IMR-90 (cell line): ENCODE measurements around the gene MRGPRD. TPM values are rescaled to one million over a fixed set of nuclear protein-coding genes. Genes with fewer than 3 reads are reported as not detected.

Experiments
- ATAC-seq: fragments of 200-7000 bp; cut with Tn5 transposase; 2 replicates; pipeline ENCODE4 v1.9.1; 2020; ENCODE audit warnings: low read depth, mild to moderate bottlenecking, moderate library complexity
- BruUV-seq: library from RNA; stranded (reverse); fragments of 400-500 nt; replicated peaks from 2 replicates; lab custom pipeline; 2021; lab: Mats Ljungman, UMichigan
- CTCF ChIA-PET: fragments of 300-600 bp; formaldehyde crosslinking; extraction: SDS; loops from one replicate; lab custom pipeline; 2021; ENCODE audit warnings: antibody characterized with exemption; lab: Yijun Ruan, JAX
- POLR2A ChIA-PET: fragments of 300-600 bp; sonication (Branson Sonifier 250); formaldehyde crosslinking; loops from one replicate; lab custom pipeline; 2022; ENCODE audit warnings: antibody characterized with exemption; ENCODE audit not compliant: unreplicated experiment; lab: Charles Lee
- DNase-seq: peaks from one replicate; pipeline ENCODE4 v3.0.0; 2013
- H2AFZ ChIP-seq: replicated peaks from 2 replicates; pipeline ENCODE3; 2013; ENCODE audit warnings: low read length, mild to moderate bottlenecking; ENCODE audit not compliant: poor library complexity
- H2AK5ac ChIP-seq: 2 replicates; pipeline ENCODE4 v1.6.1; 2013; ENCODE audit warnings: low read depth, low read length, inconsistent platforms
- H2AK9ac ChIP-seq: replicated peaks from 2 replicates; pipeline ENCODE3; 2013; ENCODE audit warnings: mild to moderate bottlenecking, low read depth, low read length, moderate library complexity; ENCODE audit not compliant: poor library complexity
- H2BK120ac ChIP-seq: 2 replicates; pipeline ENCODE4 v1.6.1; 2013; ENCODE audit warnings: low read depth, low read length, inconsistent platforms
- H2BK15ac ChIP-seq: 3 replicates; pipeline ENCODE4 v1.6.1; 2013; ENCODE audit warnings: low read depth, low read length, inconsistent platforms
- H2BK20ac ChIP-seq: 2 replicates; pipeline ENCODE4 v1.6.1; 2013; ENCODE audit warnings: low read depth, mild to moderate bottlenecking, inconsistent platforms, low read length, moderate library complexity
- H2BK5ac ChIP-seq: 2 replicates; pipeline ENCODE4 v1.6.1; 2013; ENCODE audit warnings: mild to moderate bottlenecking, low read depth, low read length, inconsistent platforms; ENCODE audit not compliant: poor library complexity, severe bottlenecking
- H3K14ac ChIP-seq: replicated peaks from 2 replicates; pipeline ENCODE4 v1.6.1; 2013; ENCODE audit warnings: low read depth, low read length, inconsistent platforms
- H3K18ac ChIP-seq: 2 replicates; pipeline ENCODE4 v1.6.1; 2013; ENCODE audit warnings: low read depth, low read length, control low read depth
- H3K23ac ChIP-seq: 2 replicates; pipeline ENCODE4 v1.6.1; 2013; ENCODE audit warnings: low read depth, low read length, inconsistent platforms
- H3K27ac ChIP-seq: 2 replicates; pipeline ENCODE4 v1.5.1; 2013; ENCODE audit warnings: mild to moderate bottlenecking, control low read depth, low read length; ENCODE audit not compliant: insufficient read depth
- H3K27me3 ChIP-seq: 2 replicates; pipeline ENCODE4 v1.6.1; 2013; ENCODE audit warnings: low read length; ENCODE audit not compliant: control insufficient read depth, insufficient read depth
- H3K36me3 ChIP-seq: 2 replicates; pipeline ENCODE4 v1.6.1; 2013; ENCODE audit warnings: low read length, mixed read lengths; ENCODE audit not compliant: control insufficient read depth, insufficient read depth
- H3K4ac ChIP-seq: 2 replicates; pipeline ENCODE4 v1.6.1; 2013; ENCODE audit warnings: low read depth, low read length, inconsistent platforms
- H3K4me1 ChIP-seq: 2 replicates; pipeline ENCODE4 v1.6.1; 2013; ENCODE audit warnings: low read length, mixed read lengths; ENCODE audit not compliant: control insufficient read depth, insufficient read depth
- H3K4me2 ChIP-seq: 2 replicates; pipeline ENCODE4 v1.6.1; 2013; ENCODE audit warnings: low read depth, mild to moderate bottlenecking, control low read depth, low read length, moderate library complexity
- H3K4me3 ChIP-seq: 2 replicates; pipeline ENCODE4 v1.5.1; 2013; ENCODE audit warnings: low read depth, mild to moderate bottlenecking, control low read depth, low read length, moderate library complexity; ENCODE audit not compliant: insufficient read depth
- H3K56ac ChIP-seq: 2 replicates; pipeline ENCODE4 v1.6.1; 2013; ENCODE audit warnings: low read length, inconsistent platforms; ENCODE audit not compliant: insufficient read depth; ENCODE audit errors: extremely low read depth
- H3K79me1 ChIP-seq, 2 experiments: 2 replicates each; pipeline ENCODE4 v1.6.1; 2013; ENCODE audit warnings: low read length in 2 of 2, inconsistent platforms in 1 of 2, low read depth in 1 of 2
- H3K9ac ChIP-seq: 2 replicates; pipeline ENCODE4 v1.6.1; 2013; ENCODE audit warnings: low read depth, low read length, control low read depth
- H3K9me1 ChIP-seq: 2 replicates; pipeline ENCODE4 v1.6.1; 2013; ENCODE audit warnings: low read length, inconsistent platforms; ENCODE audit not compliant: insufficient read depth
- H3K9me3 ChIP-seq: 2 replicates; pipeline ENCODE4 v1.6.1; 2013; ENCODE audit warnings: low read length; ENCODE audit not compliant: control insufficient read depth, insufficient read depth
- H4K20me1 ChIP-seq: 2 replicates; pipeline ENCODE4 v1.6.1; 2013; ENCODE audit warnings: low read length, inconsistent platforms; ENCODE audit not compliant: insufficient read depth
- H4K5ac ChIP-seq: 2 replicates; pipeline ENCODE4 v1.6.1; 2013; ENCODE audit warnings: mild to moderate bottlenecking, low read depth, low read length, control low read depth
- H4K8ac ChIP-seq, 2 experiments: 2 replicates each; pipeline ENCODE4 v1.6.1; 2013; ENCODE audit warnings: low read depth in 2 of 2, low read length in 2 of 2, control low read depth in 1 of 2, inconsistent platforms in 1 of 2
- H4K91ac ChIP-seq: 2 replicates; pipeline ENCODE4 v1.6.1; 2013; ENCODE audit warnings: low read depth, low read length, inconsistent platforms; ENCODE audit not compliant: insufficient read depth
- BHLHE40 ChIP-seq: fragments of 150-350 bp; IDR thresholded peaks from 2 replicates; pipeline ENCODE4 v1.6.1; 2016; ENCODE audit warnings: mild to moderate bottlenecking, low read depth, low read length
- CEBPB ChIP-seq: IDR thresholded peaks from 2 replicates; pipeline ENCODE4 v1.6.1; 2012; ENCODE audit warnings: low read depth, low read length, improper control_type of control experiment
- CHD1 ChIP-seq: IDR thresholded peaks from 2 replicates; pipeline ENCODE4 v1.6.1; 2012; ENCODE audit warnings: low read depth, low read length, improper control_type of control experiment
- CTCF ChIP-seq: conservative IDR thresholded peaks from 2 replicates; pipeline ENCODE4 v1.5.1; 2012; ENCODE audit warnings: mild to moderate bottlenecking, low read depth, low read length, improper control_type of control experiment
- ELK1 ChIP-seq: fragments of 150-350 bp; IDR thresholded peaks from 2 replicates; pipeline ENCODE4 v1.6.1; 2016; ENCODE audit warnings: low read depth, mild to moderate bottlenecking, low read length, moderate library complexity, borderline replicate concordance
- FOS ChIP-seq: fragments of 150-350 bp; IDR thresholded peaks from 2 replicates; pipeline ENCODE4 v1.6.1; 2016; ENCODE audit warnings: low read depth, low read length
- MAFK ChIP-seq: IDR thresholded peaks from 2 replicates; pipeline ENCODE4 v1.6.1; 2012; ENCODE audit warnings: low read depth, low read length, improper control_type of control experiment
- MAZ ChIP-seq: IDR thresholded peaks from 2 replicates; pipeline ENCODE4 v1.6.1; 2012; ENCODE audit warnings: low read depth, mild to moderate bottlenecking, low read length, improper control_type of control experiment, moderate library complexity, borderline replicate concordance
- MXI1 ChIP-seq: IDR thresholded peaks from 2 replicates; pipeline ENCODE4 v1.6.1; 2012; ENCODE audit warnings: low read depth, mild to moderate bottlenecking, low read length, moderate library complexity, borderline replicate concordance
- NFE2L2 ChIP-seq: fragments of 150-350 bp; IDR thresholded peaks from 2 replicates; pipeline ENCODE4 v1.6.1; 2016; ENCODE audit warnings: low read depth, mild to moderate bottlenecking, low read length
- POLR2A ChIP-seq: IDR thresholded peaks from 2 replicates; pipeline ENCODE4 v1.6.1; 2012; ENCODE audit warnings: mild to moderate bottlenecking, low read depth, low read length
- RAD21 ChIP-seq: IDR thresholded peaks from 2 replicates; pipeline ENCODE4 v1.6.1; 2012; ENCODE audit warnings: low read length, improper control_type of control experiment
- RCOR1 ChIP-seq: IDR thresholded peaks from 2 replicates; pipeline ENCODE4 v1.6.1; 2012; ENCODE audit warnings: mild to moderate bottlenecking, low read length, improper control_type of control experiment; ENCODE audit not compliant: insufficient replicate concordance
- SMC3 ChIP-seq: fragments of 150-350 bp; IDR thresholded peaks from 2 replicates; pipeline ENCODE4 v1.6.1; 2016; ENCODE audit warnings: low read depth, mild to moderate bottlenecking, antibody characterized with exemption, low read length, moderate library complexity
- WGBS, 2 experiments: methylation state at CpG; one replicate each; pipeline versions ENCODE4 v1.1.5 to v1.1.7; 2013; ENCODE audit warnings: missing lambda C conversion rate in 2 of 2; ENCODE audit not compliant: insufficient read length in 1 of 2; ENCODE audit errors: extremely low coverage in 2 of 2; 5-methylcytosine and 5-hydroxymethylcytosine counted together
- dilution Hi-C: fragments of 300-500 bp; cut with HindIII; formaldehyde crosslinking; loops from one replicate; pipeline ENCODE4 v1.14.3; 2018; ENCODE audit warnings: low sequenced_read_pairs; ENCODE audit not compliant: unreplicated experiment
- in situ Hi-C: fragments of 300-500 bp; cut with MboI; formaldehyde crosslinking; loops from 3 replicates; pipeline ENCODE4 v1.14.3; 2019; ENCODE audit warnings: low sequenced_read_pairs, inconsistent platforms, mixed read lengths
- intact Hi-C: fragments of 100-400 bp; cut with micrococcal nuclease; formaldehyde crosslinking; loops from 2 replicates; pipeline ENCODE4 v1.10.0; 2022
- polyA plus RNA-seq, 3 experiments: library from polyadenylated mRNA; depleted of rRNA; stranded (reverse); fragments of >200 nt; gene quantifications; 2 replicates each; pipeline ENCODE4 v1.2.3, GENCODE V29; 2012; ENCODE audit warnings: low replicate concordance in 1 of 3
- total RNA-seq: library from RNA; depleted of rRNA; stranded (reverse); fragments of >200 nt; gene quantifications from 2 replicates; pipeline ENCODE4 v1.2.3, GENCODE V29; 2012
- TF ChIP-seq, protein P1 (sequence below): fragments of 150-350 bp; IDR thresholded peaks from 2 replicates; pipeline ENCODE4 v1.6.1; 2017; ENCODE audit warnings: mild to moderate bottlenecking, antibody characterized with exemption, low read length, low read depth

The MRGPRD gene
- total and polyA plus RNA-seq, 2 of the 4 experiments (the other 2 are of a cell fraction), result not detected

DNA sequence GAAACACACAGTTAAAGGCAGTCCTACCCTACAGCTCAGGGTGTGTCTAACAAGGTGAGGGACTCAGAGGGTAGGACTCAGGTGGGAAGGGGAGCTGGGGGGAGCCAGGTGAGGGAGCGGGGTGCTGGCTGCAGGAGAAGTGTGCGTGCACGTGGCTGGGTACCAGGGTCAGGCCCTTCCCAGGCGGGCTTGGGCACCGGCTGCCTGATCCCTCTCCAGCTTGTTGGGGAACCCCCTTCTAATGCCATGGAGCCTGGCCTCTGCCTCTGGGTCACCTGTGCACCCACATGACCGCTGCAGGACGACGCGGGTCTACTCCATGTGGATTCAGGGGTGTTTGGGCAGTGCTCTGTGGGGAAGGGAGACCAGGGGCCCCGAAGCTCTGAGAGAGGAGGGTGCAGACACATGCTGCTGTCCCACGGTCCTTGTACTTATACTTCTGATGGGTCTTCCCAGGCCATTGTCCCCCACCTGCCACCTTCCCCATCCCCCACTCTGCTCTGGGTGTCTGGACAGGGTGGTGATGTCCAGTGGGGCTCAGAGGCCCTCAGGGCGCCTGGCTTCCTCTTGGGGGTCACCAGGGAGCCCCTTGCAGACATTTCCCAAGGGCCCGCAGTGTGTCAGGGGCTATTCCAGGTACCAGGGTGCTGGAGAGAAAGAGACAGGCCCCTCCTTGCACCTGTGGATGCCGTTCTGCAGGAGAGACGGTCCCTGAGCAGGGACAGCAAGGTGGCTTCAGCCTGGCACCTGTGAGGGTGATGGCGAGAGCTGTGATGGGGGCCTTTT, 10.4 kb upstream of the MRGPRD start:
- Histone ChIP-seq H3K4me3 (no peak overlapping the region), H3K14ac (no peak overlapping the region), H2BK20ac (no peak overlapping the region), H4K91ac (no peak overlapping the region), H3K4me1 (no peaks in the 10 kb centered on the region), H3K18ac (no peak overlapping the region), H2AK5ac (peak overlapping the region; percentile 16; the same call in 1 of the 2 replicates), H3K27me3 (peaks cover 36% of the 10 kb centered on the region), H2BK5ac (no peak overlapping the region), H4K8ac (no peak overlapping the region), H3K9me3 (no peaks in the 10 kb centered on the region; the same call in 1 of the 2 replicates), H2AK9ac (no peak overlapping the region), H4K20me1 (no peaks in the 10 kb centered on the region), H4K5ac (no peak overlapping the region), H3K79me1 (no peaks in the 10 kb centered on the region), H3K9ac (no peak overlapping the region), H2BK120ac (no peak overlapping the region), H3K36me3 (no peaks in the 10 kb centered on the region), H3K4me2 (no peak overlapping the region), H3K9me1 (no peaks in the 10 kb centered on the region), H2BK15ac (no peak overlapping the region), H2AFZ (no peak overlapping the region), H3K27ac (no peak overlapping the region), H3K56ac (no peak overlapping the region), H3K23ac (no peak overlapping the region), H3K4ac (no peak overlapping the region)
- CTCF ChIA-PET, result no interaction called here
- WGBS, 2 experiments, result 79% methylated on average over 8 of the region's 16 CpGs; no CpG with 5 or more reads in 1 of the 2 experiments
- in situ Hi-C loops (no loop called here), intact Hi-C loops (no loop called here), dilution Hi-C loops (no loop called here)
- ATAC-seq (no peak), DNase-seq (no peak)
- no TSS peak for BruUV-seq
- POLR2A ChIA-PET, result no interaction called here
- TF ChIP-seq MXI1 (no peak), MAFK (no peak), MAZ (no peak), CHD1 (no peak), FOS (no peak), RCOR1 (no peak), SMC3 (no peak), ELK1 (no peak), NFE2L2 (no peak), BHLHE40 (no peak), POLR2A (no peak), CTCF (no peak), RAD21 (no peak), CEBPB (no peak)
- TF ChIP-seq, protein P1, sequence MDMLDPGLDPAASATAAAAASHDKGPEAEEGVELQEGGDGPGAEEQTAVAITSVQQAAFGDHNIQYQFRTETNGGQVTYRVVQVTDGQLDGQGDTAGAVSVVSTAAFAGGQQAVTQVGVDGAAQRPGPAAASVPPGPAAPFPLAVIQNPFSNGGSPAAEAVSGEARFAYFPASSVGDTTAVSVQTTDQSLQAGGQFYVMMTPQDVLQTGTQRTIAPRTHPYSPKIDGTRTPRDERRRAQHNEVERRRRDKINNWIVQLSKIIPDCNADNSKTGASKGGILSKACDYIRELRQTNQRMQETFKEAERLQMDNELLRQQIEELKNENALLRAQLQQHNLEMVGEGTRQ, result no peak
